Right lobe of liver (tissue), 6 donors: ENCODE measurements around the gene RNASET2. TPM values are rescaled to one million over a fixed set of nuclear protein-coding genes. Genes with fewer than 3 reads are reported as not detected.

ENCODE experiments used
- ATAC-seq, 4 donors: fragments of 200-7000 bp; cut with Tn5 transposase; one replicate each; pipeline ENCODE4 v1.9.1; 2020; ENCODE audit warnings: mild to moderate bottlenecking in 4 of 4, moderate library complexity in 4 of 4
- DNase-seq, 3 donors: peaks; one replicate each; pipeline ENCODE4 v3.0.0-alpha.2; 2020
- H3K27ac ChIP-seq, 3 donors: fragments of 200-600 bp; one replicate each; pipeline ENCODE4 v1.8.0; 2022
- H3K27me3 ChIP-seq, 2 donors: fragments of 200-600 bp; one replicate each; pipeline ENCODE4 v1.8.0; 2022
- H3K36me3 ChIP-seq, 4 donors: fragments of 200-600 bp; sonication (generic) in 1 of 4; one replicate each; pipeline versions ENCODE4 v1.5.1 to v1.8.0; 2017 to 2022; ENCODE audit warnings: control low read depth in 1 of 4
- H3K4me1 ChIP-seq, 4 donors: fragments of 200-600 bp; sonication (generic) in 1 of 4; one replicate each; pipeline versions ENCODE4 v1.5.1 to v1.8.0; 2017 to 2022; ENCODE audit warnings: control low read depth in 1 of 4
- H3K4me3 ChIP-seq, 3 donors: fragments of 200-600 bp; one replicate each; pipeline ENCODE4 v1.8.0; 2022
- H3K9me3 ChIP-seq, 4 donors: fragments of 200-600 bp; sonication (generic) in 1 of 4; one replicate each; pipeline versions ENCODE4 v1.5.1 to v1.8.0; 2017 to 2022; ENCODE audit warnings: control low read depth in 1 of 4
- CTCF ChIP-seq, 4 donors: fragments of 200-600 bp in 3 of 4; fragments of 450-650 bp in 1 of 4; IDR thresholded peaks; one replicate each; pipeline versions ENCODE4 v1.5.1 to v1.8.0; 2016 to 2022; ENCODE audit warnings: antibody characterized with exemption in 4 of 4, mild to moderate bottlenecking in 2 of 4
- POLR2A ChIP-seq: fragments of 450-650 bp; IDR thresholded peaks from one replicate; pipeline ENCODE4 v1.6.1; 2017; ENCODE audit warnings: antibody characterized with exemption, mild to moderate bottlenecking
- WGBS: methylation state at CpG from one replicate; pipeline ENCODE4 v1.1.6; 2018; ENCODE audit warnings: low coverage, low lambda C conversion rate; ENCODE audit not compliant: insufficient coverage; ENCODE audit errors: missing lambda C conversion rate; 5-methylcytosine and 5-hydroxymethylcytosine counted together
- intact Hi-C, 2 donors: fragments of 100-400 bp; cut with DNase I; formaldehyde crosslinking; loops; one replicate each; pipeline versions ENCODE4 v1.11.2 to v1.14.1; 2022
- total RNA-seq, 6 experiments: library from RNA; depleted of rRNA in 2 of 6; stranded (reverse); fragments of >200 nt in 2 of 6; fragmentation: NEBNext Ultra II Directional in 3 of 6; extraction: Animal tissue kit (Norgen Biotek cat#: 25700) in 3 of 6; gene quantifications; one replicate each; pipeline versions ENCODE4 v1.1.0 to v1.2.4, GENCODE V29; 2016 to 2023
- donor health status: DM: no; HTN: yes; CAD: no.
- donor health status: DM: no; HTN: no; CAD: no.
- donor health status: DM: no; HTN: no; CAD: no.
- donor health status: DM: no; HTN: yes; CAD: no.
- donor health status: DM: no; HTN: yes; CAD: no.

The RNASET2 gene
- total RNA-seq, 6 experiments from 2014 or later = 21.7 to 48.4 (median 30.8) TPM

DNA sequence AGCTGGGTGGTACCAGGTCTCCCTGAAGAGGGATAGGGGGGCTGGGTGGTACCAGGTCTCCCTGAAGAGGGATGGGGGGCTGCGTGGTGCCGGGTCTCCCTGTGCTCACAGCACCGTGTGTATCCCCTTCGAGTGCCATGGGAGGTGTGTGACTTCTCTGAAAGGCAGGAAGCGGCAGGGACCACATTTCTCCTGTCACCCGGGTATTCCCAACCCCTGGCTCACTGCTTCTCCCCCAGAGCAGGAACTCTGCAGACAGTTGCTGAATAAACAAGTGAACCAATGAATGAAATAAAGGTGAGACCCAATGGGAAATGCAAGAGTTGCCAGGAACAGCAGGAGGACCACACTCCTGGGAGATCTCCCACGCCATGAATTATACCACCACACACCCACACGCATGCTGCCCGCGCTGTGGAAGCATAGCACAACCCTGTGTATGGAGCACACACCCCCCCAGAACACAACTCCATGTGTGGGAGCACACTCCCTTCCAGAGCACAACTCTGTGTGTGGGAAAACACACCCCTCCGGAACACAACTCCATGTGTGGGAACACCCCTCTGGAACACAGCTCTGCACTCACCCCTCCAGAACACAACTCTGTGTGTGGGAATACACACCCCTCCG is 50.7 kb downstream of the RNASET2 start:
- no peak for TF ChIP-seq CTCF (IDR thresholded peaks at IDR 0.05)
- no peak for ATAC-seq
- Histone ChIP-seq H3K27ac (no peak overlapping the region), H3K4me1 (no peaks in the 10 kb centered on the region), H3K27me3 (no peaks in the 10 kb centered on the region), H3K4me3 (no peak overlapping the region), H3K9me3 (no peaks in the 10 kb centered on the region), H3K36me3 (no peaks in the 10 kb centered on the region)
- 60% methylated on average over 1 of the region's 12 CpGs for WGBS
- DNase-seq = no peak
- intact Hi-C loops = no loop called here

DNA sequence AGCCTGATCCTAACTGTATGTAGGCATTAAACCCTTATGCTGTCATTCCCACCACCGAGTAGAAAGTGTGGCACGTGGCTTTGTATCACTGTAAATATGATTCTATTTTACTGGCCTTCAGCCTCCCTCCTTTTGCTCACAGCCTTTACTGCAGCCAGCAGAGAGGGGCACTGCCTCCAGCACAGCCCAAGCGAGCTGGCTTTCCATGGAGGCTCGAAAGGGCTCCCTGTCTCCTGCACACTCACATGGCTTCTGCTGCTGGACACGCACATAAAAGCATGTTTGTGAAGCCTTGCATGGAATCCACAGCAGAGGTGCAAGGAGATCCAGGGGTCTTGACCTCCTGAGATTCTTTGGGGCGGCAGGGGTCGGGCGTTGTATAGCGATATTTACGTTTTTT is 51.3 kb downstream of the RNASET2 start:
- H3K27me3 ChIP-seq = no peaks in the 10 kb centered on the region
- no peak for ATAC-seq
- no peak for TF ChIP-seq CTCF (IDR thresholded peaks at IDR 0.05)
- no peak overlapping the region for H3K4me3 ChIP-seq
- H3K4me1 ChIP-seq = no peaks in the 10 kb centered on the region
- intact Hi-C loops = no loop called here
- 66% methylated on average over 5 of the region's 10 CpGs for WGBS
- no peak for DNase-seq
- H3K27ac ChIP-seq = no peak overlapping the region
- H3K36me3 ChIP-seq = no peaks in the 10 kb centered on the region
- no peaks in the 10 kb centered on the region for H3K9me3 ChIP-seq

- intact Hi-C loops = no loop called here
- H3K4me3 ChIP-seq = no peak overlapping the region
- H3K27ac ChIP-seq = no peak overlapping the region
- TF ChIP-seq POLR2A (no peak), CTCF (IDR thresholded peaks at IDR 0.05) (no peak)
- WGBS = 26% methylated on average over 5 of the region's 23 CpGs
- no peaks in the 10 kb centered on the region for H3K9me3 ChIP-seq
- DNase-seq (no peak), ATAC-seq (peak in 2 of 4 donors; percentile 25 to 27)
- no peaks in the 10 kb centered on the region for H3K27me3 ChIP-seq
- no peaks in the 10 kb centered on the region for H3K4me1 ChIP-seq
- H3K36me3 ChIP-seq = no peaks in the 10 kb centered on the region
Observed at GRCh38 chr6:166904101-166904746, 52.1 kb downstream of the RNASET2 start.

GRCh38 chr6:166903500-166903899 is 52.9 kb downstream of the RNASET2 start:
- H3K27ac ChIP-seq = no peak overlapping the region
- no peak for TF ChIP-seq CTCF (IDR thresholded peaks at IDR 0.05)
- no peak for TF ChIP-seq POLR2A
- no peak overlapping the region for H3K4me3 ChIP-seq
- no peaks in the 10 kb centered on the region for H3K36me3 ChIP-seq
- intact Hi-C loops = no loop called here
- DNase-seq = no peak
- H3K4me1 ChIP-seq = no peaks in the 10 kb centered on the region
- H3K9me3 ChIP-seq = no peaks in the 10 kb centered on the region
- WGBS = 90% methylated on average over 2 of the region's 13 CpGs
- no peak for ATAC-seq
- no peaks in the 10 kb centered on the region for H3K27me3 ChIP-seq
